Stimulated activated CD8-positive, alpha-beta memory T cell treated with anti-CD3 and anti-CD28 coated beads, Interleukin-7, amount 100 ng/mL, for 48 hours (primary cell): Measurements from ENCODE around the gene LDB3.
"Not testable (repeated sequence)": the region's sequence is repeated elsewhere in the genome, so short reads cannot be mapped to it uniquely, and the experiment has no call there.

Experiments
- DNase-seq, 2 donors: peaks; one replicate each; pipeline ENCODE4 v3.0.0-alpha.2; 2020; ENCODE audit warnings: low read depth in 1 of 2; ENCODE audit errors: extremely low read depth in 1 of 2

The LDB3 gene

GRCh38 chr10:86727470-86727869, 59.2 kb downstream of the LDB3 start:
- no peak for DNase-seq

DNA sequence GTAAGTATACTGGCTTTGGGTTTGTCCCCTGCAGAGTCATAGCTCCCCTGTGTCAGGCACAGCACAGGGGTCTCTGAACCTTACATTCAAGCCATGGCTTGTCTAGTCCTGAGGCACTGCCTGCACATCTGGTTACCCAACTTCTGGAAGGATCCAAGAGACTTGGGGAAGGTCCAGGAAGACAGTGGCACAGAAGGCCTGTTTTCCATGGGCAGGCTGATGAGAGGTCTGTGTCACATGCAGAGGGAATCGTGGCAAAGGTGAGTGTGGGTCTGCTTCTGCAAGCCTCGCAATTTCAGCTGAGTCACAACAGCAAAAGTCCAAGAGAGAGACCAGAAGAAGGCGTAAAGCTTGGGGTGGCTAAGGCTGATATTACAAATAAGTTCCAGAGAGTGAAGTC, 59.7 kb downstream of the LDB3 start:
- no peak for DNase-seq

DNA sequence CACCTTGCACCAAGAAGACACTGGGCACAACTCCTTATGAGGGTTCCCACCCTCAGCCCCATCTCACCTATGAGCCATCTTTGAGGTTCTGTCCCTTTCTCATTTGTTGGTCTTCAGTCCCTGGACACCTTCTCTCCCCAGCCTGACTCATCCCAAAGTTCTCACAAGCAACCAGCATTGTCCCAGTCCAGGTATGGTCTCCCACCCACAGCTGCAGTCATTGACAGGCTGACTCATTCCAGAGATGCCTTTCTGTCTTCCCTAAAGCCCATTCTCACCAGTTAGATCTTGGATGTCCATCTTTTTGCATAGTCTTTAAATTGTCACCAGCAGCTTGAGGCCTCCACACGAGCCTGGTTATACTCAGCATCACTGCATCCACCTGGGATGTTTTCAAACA, 61.4 kb downstream of the LDB3 start:
- DNase-seq = no peak

GRCh38 chr10:86730227-86730626, 61.9 kb downstream of the LDB3 start:
- no peak for DNase-seq

DNA sequence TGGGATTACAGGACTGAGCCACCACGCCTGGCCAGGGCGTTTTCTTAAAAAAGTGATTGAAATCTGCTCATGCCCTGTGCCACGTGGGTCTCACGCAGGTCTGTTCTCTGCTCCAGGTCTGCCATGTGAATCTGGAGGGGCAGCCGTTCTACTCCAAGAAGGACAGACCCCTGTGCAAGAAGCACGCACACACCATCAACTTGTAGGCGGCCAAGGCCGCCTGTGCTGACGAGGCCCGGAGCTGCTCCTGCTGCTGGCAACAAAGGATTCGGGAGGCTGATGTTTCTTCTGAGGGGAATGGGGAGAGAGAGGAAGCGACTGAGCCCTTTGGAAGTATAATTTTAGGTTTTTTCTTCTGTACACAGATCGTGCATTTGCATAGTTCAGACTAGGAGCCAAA, 64.5 kb downstream of the LDB3 start:
- no peak for DNase-seq

DNA sequence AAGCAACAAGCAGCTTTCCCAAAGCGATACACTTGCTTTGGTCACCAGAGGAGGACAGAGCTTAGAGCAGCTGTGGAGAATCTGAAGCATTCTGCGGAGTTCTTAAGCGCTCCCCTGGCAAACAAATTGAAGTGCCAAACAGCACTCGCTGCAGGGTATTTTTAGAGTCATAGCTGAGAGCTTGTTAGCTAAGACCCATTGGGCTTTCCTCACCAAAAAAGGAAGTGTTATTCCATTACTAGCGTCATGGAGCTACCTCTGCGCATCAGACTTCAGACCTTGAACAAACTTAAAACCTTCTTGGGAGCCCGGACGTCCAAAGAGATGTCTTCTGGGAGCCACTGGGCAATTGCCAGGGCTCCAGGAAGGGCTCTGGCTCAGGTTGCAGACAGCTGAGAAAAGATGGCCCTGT, 65.0 kb downstream of the LDB3 start:
- no peak for DNase-seq

DNA sequence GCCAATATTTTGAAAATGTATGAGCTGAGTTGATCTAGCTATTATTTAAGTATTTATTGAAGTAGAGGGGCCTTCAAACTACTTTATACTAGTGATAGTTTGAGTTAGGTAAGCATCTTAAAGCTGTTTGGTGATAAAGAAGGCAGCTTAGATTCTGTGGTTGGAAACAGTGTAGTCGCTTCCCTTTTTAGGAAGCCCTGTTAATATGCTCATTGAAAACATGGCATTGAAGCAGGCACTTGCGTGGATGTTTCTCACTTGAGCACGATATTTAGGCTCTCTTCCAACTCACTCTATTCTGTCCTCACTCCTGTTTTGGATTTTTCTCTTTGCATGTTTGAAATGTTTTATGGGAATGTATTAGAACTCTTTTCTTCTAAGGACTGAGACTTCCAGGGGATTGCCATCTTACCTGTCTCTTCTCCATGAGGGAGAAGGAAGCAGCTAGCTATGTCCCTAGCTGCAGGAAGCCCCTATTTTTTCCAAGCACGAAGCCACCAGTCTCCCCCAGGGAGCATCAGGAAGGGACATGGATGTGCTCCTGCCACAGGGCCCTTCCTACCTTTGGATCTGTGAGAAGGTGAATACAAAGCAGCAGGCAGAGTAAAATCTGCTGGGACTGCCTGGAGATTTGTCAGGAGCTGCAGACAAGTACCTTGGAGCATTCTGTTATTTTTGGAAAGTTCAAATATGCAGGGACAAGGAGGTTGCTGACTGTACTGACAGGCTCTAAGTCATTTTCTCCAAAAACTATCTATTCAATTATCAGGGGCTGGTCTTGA, 66.1 kb downstream of the LDB3 start:
- DNase-seq = no peak

- not testable (repeated sequence) for DNase-seq
Observed at GRCh38 chr10:86735278-86735677, 67.0 kb downstream of the LDB3 start.

GRCh38 chr10:86742230-86742629, 73.9 kb downstream of the LDB3 start:
- DNase-seq = no peak

DNA sequence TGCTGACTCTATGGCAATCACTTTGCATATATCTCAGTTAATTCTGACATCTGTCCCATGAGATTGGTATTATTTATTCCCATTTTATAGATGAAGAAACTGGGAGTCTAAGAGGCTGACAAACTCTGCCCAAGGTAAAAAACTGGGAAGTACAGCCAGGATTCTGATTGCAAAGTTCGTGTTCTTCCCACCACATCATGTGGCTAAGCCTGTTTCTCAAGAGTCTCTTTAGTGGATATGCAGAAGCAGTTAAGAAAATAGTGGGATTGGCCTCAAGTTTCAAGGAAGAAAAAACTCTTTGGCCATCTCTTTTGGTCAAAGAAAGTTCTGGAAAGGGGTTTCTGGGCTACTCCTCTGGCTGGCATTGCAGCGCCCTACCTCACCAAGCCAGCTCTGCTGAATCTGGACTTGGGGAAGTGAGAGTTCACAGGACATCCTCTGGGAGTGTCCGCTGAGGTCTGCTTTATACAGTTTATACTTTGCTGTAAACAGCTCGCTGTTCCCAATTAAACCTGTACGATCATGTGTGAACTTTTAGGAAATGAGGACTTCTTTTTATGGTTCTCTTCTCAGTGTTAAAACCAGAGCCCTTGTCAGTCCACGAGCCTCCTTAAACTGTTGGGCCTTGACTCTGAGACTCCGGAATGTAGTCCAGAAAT, 75.9 kb downstream of the LDB3 start:
- no peak for DNase-seq

DNA sequence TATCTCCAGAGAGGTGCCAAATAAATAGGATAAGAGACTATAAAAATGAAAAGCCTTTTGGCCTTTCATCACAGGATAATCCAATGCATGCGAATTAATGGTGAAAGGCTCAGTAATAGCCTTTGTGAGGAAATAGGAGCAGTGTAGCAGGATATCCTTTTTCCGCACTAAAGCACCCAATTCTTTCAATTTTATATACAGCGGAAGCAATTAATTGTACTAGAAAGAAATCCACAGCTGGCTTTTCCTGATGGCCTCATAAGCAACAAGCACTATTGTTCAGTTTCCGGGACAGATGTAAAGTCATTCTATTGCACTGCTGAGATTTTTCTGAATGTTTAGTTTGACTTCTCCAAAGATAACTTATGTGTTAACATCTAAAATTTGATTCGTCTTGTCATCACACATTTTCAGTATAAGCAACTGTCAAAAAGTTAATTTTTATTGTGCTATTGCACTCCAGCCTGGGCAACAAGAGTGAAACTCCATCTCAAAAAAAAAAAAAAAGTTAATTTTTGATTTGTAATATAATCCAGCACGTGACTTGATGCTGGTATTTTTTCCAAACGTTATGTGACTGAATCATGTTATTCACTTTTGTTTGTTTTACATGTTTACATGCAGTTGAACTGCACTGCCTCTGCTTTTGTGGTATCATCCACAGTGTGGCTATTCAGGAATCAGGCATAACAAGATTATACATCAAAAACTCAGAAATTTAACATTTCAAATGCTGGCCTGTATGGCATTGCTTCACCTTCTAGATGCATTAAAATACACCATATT, 79.7 kb downstream of the LDB3 start:
- no peak for DNase-seq

GRCh38 chr10:86749854-86750253, 81.5 kb downstream of the LDB3 start:
- no peak for DNase-seq

DNA sequence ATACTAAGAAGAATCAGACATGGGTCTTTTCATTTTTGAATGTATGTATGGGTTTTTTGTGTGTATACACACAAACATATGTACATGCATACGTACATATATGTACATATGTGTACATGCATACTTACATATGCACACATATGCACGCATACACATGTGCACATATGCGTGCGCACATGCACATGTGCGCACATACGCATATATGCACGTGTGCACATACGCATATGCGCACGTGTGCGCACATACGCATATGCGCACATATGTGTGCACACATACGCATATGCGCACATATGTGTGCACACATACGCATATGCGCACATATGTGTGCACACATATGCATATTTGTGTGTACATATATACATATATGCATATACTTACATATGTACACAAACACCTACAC, 83.2 kb downstream of the LDB3 start:
- DNase-seq = no peak

DNA sequence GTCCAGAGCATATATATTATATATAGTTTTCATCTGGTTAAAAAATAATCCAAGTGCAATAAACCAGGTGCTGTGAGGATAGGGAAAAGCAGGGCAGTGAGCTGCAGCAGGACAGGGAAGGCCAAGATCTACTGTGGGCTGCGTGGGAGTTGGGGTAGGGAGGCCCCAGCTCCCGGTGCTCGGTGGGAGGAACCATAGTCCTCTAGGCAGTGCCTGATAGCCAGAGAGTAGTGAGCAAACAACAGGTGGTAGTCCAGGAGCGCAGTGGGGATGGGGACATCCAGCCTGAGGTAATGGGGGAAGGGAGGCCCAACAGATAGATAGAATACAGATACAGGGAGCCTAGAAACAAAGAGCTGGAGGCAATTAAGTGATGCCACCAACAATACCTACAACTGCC, 84.0 kb downstream of the LDB3 start:
- no peak for DNase-seq

- no peak for DNase-seq
Observed at GRCh38 chr10:86753051-86753450, 84.7 kb downstream of the LDB3 start.

GRCh38 chr10:86753638-86754434, 85.5 kb downstream of the LDB3 start:
- DNase-seq = no peak

GRCh38 chr10:86755454-86755739, 87.1 kb downstream of the LDB3 start:
- no peak for DNase-seq

GRCh38 chr10:86755740-86756510, 87.6 kb downstream of the LDB3 start:
- DNase-seq = peak; percentile 68 to 74

DNA sequence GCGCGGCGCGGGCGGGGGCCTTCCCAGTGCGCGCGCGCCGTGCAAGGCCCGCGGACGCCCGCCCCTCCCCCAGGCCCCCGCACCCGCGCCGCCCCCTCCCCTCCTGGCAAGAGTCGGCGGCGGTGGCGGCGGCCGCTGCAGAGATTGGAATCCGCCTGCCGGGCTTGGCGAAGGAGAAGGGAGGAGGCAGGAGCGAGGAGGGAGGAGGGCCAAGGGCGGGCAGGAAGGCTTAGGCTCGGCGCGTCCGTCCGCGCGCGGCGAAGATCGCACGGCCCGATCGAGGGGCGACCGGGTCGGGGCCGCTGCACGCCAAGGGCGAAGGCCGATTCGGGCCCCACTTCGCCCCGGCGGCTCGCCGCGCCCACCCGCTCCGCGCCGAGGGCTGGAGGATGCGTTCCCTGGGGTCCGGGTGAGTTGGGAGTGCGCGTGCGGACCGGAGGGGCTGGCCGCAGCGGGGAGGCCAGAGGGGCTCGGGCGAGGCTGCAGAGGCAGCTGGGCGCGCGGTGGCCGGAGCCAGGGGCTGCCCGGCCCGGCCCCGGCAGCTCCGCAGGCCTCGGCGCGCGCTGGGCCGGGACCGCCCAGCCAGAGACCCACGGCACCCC, 88.3 kb downstream of the LDB3 start, which contains the start of gene BMPR1A:
BMPR1A (plus strand) TSS at position 109 of the 602 bp plus-strand sequence. CDS start 119,400 bp downstream, outside the sequence.
- no peak for DNase-seq
